AG04450 (cell line): Measurements from ENCODE around the gene LRRC4B. TPM values are rescaled to one million over a fixed set of nuclear protein-coding genes. Genes with fewer than 3 reads are reported as not detected.

ENCODE experiments used
- CTCF ChIA-PET: fragments of 300-600, 350-600 bp; formaldehyde crosslinking; extraction: SDS; loops from one replicate; lab custom pipeline; 2022; ENCODE audit warnings: antibody characterized with exemption, inconsistent platforms; lab: Charles Lee
- POLR2A ChIA-PET: fragments of 350-600 bp; formaldehyde crosslinking; extraction: SDS; loops from one replicate; lab custom pipeline; 2021; ENCODE audit warnings: antibody characterized with exemption, inconsistent platforms; lab: Yijun Ruan, JAX
- DNase-seq: peaks from one replicate; pipeline ENCODE4 v3.0.0-alpha.2; 2011; ENCODE audit warnings: low read depth, low spot score
- H3K27ac ChIP-seq: one replicate; pipeline ENCODE4 v1.5.1; 2012; ENCODE audit warnings: low read depth, low read length, control low read depth
- H3K27me3 ChIP-seq: one replicate; pipeline ENCODE4 v1.6.0; 2012; ENCODE audit warnings: low read length; ENCODE audit not compliant: control insufficient read depth, insufficient read depth
- H3K4me3 ChIP-seq: 2 replicates; pipeline ENCODE4 v1.5.1; 2011; ENCODE audit warnings: mild to moderate bottlenecking, low read depth, low read length, control low read depth
- H3K9me3 ChIP-seq: 2 replicates; pipeline ENCODE4 v1.5.1; 2012; ENCODE audit warnings: low read length; ENCODE audit not compliant: control insufficient read depth, insufficient read depth
- CTCF ChIP-seq: IDR thresholded peaks from 2 replicates; pipeline ENCODE4 v1.5.1; 2011; ENCODE audit warnings: low read depth, low read length, control low read depth, inconsistent platforms
- polyA plus RNA-seq: library from polyadenylated mRNA; depleted of rRNA; stranded (reverse); fragments of >200 nt; gene quantifications from 2 replicates; pipeline ENCODE4 v1.2.3, GENCODE V29; 2011; rRNA removed

Gene LRRC4B
- polyA plus RNA-seq, 1 experiment, result not detected

GRCh38 chr19:50468818-50469217, 99.4 kb downstream of the LRRC4B start:
- TF ChIP-seq CTCF, result no peak
- no peak overlapping the region for H3K4me3 ChIP-seq
- no peak for DNase-seq
- H3K27ac ChIP-seq, result no peak overlapping the region
- peaks cover 2% of the 10 kb centered on the region for H3K27me3 ChIP-seq
- ChIA-PET CTCF (interaction anchor here (0.5 kb wide), 1 partner anchor 8 kb away, joined by 3 read pairs; no protein-coding TSS in a partner anchor), POLR2A (no interaction called here)
- H3K9me3 ChIP-seq, result no peaks in the 10 kb centered on the region; the same call in 1 of the 2 replicates

GRCh38 chr19:50467566-50467965, 100.7 kb downstream of the LRRC4B start:
- Histone ChIP-seq H3K27ac (no peak overlapping the region), H3K27me3 (peaks cover 2% of the 10 kb centered on the region), H3K9me3 (no peaks in the 10 kb centered on the region; the same call in 1 of the 2 replicates), H3K4me3 (no peak overlapping the region)
- TF ChIP-seq CTCF, result no peak
- ChIA-PET POLR2A (no interaction called here), CTCF (no interaction called here)
- no peak for DNase-seq

Other genes with a start within 250 kb of the LRRC4B start
- not detected in 2 replicates for gene KCNC3, start 239.1 kb downstream of the LRRC4B start, polyA plus RNA-seq
- 0.10 and 0.16 TPM in 2 replicates for gene NAPSA, start 202.8 kb downstream of the LRRC4B start, polyA plus RNA-seq
- 23.7 and 32.5 TPM in 2 replicates for gene NR1H2, start 192.0 kb downstream of the LRRC4B start, polyA plus RNA-seq
- 5.1 and 6.2 TPM in 2 replicates for gene POLD1, start 184.1 kb downstream of the LRRC4B start, polyA plus RNA-seq
- gene SPIB, start 149.5 kb downstream of the LRRC4B start, polyA plus RNA-seq, result not detected in 2 replicates
- gene MYBPC2, start 135.5 kb downstream of the LRRC4B start, polyA plus RNA-seq, result not detected in 2 replicates
- 45.4 and 57.2 TPM in 2 replicates for gene EMC10, start 91.9 kb downstream of the LRRC4B start, polyA plus RNA-seq
- 0.32 and 0.48 TPM in 2 replicates for gene GARIN5A, start 91.6 kb downstream of the LRRC4B start, polyA plus RNA-seq
- gene JOSD2, start 57.2 kb downstream of the LRRC4B start, polyA plus RNA-seq, result 19.6 and 30.7 TPM in 2 replicates
- gene ASPDH, start 54.5 kb downstream of the LRRC4B start, polyA plus RNA-seq, result not detected in 2 replicates
- 0.02 and 0.05 TPM in 2 replicates for gene SYT3, start 71.4 kb upstream of the LRRC4B start, polyA plus RNA-seq
- not detected in 2 replicates for gene C19orf81, start 81.0 kb upstream of the LRRC4B start, polyA plus RNA-seq
- 2.4 and 3.5 TPM in 2 replicates for gene SHANK1, start 151.4 kb upstream of the LRRC4B start, polyA plus RNA-seq
- 43.9 and 64.1 TPM in 2 replicates for gene CLEC11A, start 154.9 kb upstream of the LRRC4B start, polyA plus RNA-seq
- gene GPR32, start 202.0 kb upstream of the LRRC4B start, polyA plus RNA-seq, result not detected in 2 replicates
- gene ACP4, start 222.0 kb upstream of the LRRC4B start, polyA plus RNA-seq, result not detected in 2 replicates